GM21367 (cell line): ENCODE data around the gene POU2F2.

ENCODE experiments used
- ATAC-seq: cut with Tn5 transposase; IDR thresholded peaks from one replicate; pipeline ENCODE4 v1.9.1; 2021; ENCODE audit not compliant: unreplicated experiment

The POU2F2 gene

GRCh38 chr19:42126574-42126973 is 5.7 kb downstream of the POU2F2 start:
- ATAC-seq: no peak

DNA sequence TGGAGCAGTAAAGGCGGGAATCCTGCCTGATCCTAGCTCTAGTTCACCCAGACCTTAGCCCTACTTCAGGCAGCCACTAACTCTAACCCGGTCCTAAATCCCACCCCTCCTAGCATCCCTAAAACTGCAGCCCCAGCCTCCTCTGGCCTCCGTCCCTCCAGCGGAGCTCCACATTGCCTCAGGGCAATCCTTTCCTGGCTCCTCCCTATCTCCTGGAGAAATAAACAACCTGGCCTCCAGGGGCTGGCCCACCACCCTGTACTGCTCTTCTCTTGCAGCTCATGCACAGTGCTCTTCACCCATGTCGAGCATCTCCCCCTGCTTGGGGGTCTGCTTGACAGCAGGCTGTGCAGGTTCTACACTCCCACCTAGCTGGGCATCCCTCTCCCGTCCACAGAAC is 6.7 kb downstream of the POU2F2 start:
- no peak for ATAC-seq

DNA sequence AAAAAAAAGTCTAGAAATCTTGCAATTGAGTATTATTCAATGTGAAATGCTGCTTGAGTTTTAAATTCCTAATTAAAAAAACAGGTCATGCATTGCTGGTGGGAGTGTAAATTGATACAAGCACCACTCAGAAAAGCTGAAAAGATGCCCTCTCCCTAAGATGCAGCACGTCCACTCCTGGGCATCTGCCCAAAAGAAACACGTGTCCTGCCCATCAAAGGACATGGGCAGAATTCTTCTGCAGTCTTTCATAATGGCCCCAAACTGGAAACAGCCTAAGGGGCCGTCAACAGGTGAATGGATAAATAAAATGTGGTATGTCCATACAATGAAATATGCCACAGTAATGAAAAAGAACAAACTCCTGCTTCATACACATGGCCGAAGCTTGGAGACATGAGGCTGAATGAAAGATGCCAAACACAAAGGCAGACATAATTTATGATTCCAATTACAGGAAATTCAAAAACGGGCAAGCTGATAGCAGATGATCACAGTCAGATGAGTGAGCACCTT is 7.8 kb downstream of the POU2F2 start:
- no peak for ATAC-seq

GRCh38 chr19:42123765-42124164 is 8.5 kb downstream of the POU2F2 start:
- no peak for ATAC-seq

DNA sequence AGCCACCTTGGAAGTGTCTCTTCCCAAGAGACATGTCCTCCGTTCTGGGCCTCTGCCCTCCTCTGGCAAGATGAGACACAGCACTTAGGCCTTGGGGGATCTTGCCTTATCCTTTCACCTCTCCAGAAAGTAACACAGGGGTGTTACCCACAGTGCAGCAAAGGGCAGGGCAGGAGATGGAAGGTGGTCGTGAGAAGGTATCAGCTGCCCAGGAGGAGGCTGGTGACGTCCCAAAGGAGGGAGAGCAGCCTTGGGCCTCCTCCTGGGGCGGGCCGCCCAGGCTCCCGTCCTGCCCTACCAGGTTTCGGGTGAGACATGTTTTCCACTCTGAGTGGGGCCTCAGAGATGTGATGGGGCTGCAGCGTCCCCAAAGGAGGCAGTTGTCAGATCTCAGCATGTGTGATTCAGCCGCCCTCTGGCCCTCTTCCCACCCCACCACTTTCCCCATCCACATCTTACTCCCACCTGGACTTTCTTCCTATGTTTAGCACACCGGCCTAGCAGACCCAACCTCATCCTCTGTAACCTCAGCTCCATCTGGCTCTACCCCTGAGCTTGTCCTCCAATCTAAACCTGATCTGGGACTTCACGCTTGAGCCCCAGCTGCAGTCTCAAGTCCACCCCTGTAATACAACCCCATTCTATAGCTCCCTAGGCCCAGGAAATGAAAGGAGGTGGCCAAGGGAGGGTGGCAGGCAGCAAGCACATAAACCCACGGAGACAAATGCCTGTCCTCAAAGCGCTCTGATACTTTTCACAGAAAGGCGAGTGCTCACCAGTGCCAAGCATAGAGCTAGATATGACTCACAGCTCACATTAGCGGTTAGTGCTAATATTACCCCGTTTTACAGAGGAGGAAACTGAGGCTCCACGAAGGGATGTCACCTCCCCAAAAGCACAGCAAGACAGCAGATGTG is 9.3 kb downstream of the POU2F2 start:
- no peak for ATAC-seq

GRCh38 chr19:42121656-42122069 is 10.6 kb downstream of the POU2F2 start:
- ATAC-seq: no peak

- ATAC-seq: no peak
These were observed 11.1 kb downstream of the POU2F2 start for GRCh38 chr19:42121036-42121621.

DNA sequence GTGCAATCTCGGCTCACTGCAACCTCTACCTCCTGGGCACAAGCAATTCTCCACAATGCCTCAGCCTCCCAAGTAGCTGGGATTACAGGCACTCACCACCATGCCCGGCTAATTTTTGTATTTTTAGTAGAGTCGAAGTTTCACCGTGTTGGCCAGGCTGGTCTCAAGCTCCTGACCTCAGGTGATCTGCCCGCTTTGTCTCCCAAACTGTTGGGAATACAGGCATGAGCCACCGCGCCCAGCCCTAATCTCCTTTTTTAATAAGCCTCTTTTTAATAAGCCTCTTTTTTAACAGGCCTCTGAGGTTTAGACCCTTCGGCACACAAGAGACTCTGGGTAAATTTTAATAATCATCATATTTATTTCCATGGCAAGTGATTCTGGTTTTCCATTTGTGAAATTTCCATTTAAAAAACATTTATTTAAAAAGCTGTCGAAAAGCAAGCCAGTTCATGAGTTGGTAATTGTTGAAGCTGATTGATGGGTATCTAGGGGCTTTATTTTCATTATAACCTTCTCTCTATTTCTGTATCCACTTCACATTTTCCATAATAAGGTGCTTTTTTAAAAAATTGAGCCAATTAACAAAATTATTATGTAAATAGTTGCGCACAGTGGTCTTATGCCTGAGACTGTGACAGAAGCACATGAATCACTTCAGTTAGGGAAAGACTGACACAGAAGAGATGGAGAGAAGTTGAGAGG is 11.8 kb downstream of the POU2F2 start:
- ATAC-seq: no peak

GRCh38 chr19:42117076-42117475 is 15.2 kb downstream of the POU2F2 start:
- ATAC-seq: no peak

DNA sequence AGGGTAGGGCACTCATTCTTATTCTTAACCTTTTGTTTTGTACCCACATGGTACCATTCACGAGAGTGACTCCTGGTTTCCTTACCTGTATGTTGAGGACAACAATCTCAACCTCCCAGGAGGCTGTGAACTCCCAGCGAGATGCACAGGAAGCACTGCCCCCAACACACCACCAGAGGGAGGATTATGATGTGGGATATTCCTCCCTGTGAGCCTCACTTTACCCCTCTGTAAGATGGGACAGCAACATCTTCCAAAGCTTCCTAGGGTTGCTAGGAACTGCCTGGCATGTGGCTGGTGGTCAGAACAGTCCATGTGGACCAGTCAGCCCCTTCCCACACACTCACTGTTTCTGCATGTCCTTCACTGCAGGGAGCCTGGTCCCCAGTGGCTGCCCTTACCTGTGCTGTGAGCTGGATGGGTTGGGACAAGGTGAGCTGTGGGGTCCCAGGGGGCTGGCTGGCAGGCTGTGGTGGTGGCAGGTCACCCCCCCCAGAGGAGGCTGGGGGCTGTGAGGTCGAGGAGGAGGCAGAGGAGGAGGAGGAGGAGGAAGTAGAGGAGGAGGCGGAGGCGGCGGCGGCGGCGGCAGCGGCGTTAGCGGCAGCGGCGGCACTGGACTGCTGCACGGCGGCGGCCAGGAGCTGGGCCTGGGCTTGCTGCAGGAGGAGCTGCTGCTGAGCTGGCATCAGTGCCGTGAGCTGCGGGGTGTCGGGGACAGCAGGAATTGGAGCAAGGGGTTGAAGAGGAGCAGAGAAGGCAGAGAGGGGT is 15.8 kb downstream of the POU2F2 start:
- no peak for ATAC-seq

GRCh38 chr19:42115705-42116104 is 16.5 kb downstream of the POU2F2 start:
- no peak for ATAC-seq

DNA sequence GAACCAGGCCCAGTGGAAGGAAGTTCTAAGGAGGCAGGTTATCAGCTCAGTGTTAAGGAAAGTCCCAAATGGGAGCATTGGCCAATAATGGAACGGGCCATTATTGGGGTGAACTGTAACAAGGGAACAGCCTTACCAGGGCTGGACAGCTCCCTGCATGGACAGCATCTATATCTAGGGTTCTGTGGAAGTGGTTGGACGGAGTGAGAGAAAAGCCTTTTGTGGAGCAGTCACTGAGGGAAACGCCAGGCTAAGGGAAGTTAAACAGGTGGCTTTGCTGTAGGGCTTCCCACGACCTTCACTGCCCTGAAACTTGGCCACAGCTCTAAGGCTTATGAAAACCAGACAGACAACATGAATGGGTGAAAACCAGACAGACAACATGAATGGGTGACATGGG is 17.0 kb downstream of the POU2F2 start:
- no peak for ATAC-seq

DNA sequence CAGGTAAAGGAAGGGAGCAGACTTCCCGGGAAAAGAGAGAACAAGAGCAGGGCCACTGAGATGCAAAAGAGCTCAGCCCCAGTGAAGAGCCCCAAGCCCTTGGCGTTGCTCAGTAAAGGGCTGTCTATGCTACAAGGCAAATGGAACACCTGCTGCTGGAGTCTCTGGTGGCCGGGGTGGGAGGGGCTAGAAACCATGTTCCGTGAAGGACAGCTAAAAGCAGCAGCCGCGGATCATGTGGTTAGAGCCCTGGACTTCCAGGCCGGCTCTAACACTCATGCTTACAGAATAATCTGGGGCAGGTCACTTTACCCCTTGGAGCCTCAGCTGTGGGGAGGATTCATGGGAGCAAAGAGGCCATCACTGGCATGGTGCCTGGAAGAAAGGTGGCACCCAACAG is 17.8 kb downstream of the POU2F2 start:
- ATAC-seq: no peak

- ATAC-seq: no peak
These were observed 18.5 kb downstream of the POU2F2 start for GRCh38 chr19:42113641-42114348.

DNA sequence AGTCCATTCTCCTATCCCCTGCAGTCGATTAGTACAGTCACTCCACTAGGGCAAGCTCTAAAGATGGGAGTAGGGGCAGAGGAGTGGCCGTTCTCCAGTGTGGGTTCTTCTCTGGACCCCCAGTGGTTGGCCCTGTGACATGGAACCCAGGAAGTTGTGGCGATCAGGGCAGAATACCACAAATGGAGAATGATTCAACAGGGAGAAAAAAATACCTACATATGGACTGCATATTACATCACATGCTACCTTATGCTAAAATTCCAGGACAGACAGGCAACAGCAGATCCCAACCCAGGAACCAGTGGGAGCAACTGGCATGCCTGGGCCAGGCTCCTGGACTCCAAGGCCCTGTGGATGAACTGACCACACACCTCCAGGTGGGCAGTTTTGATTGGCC is 20.4 kb downstream of the POU2F2 start:
- ATAC-seq: no peak

GRCh38 chr19:42111384-42111783 is 20.9 kb downstream of the POU2F2 start:
- ATAC-seq: no peak

GRCh38 chr19:42110658-42111057 is 21.6 kb downstream of the POU2F2 start:
- ATAC-seq: no peak

- ATAC-seq: no peak
These were observed 22.4 kb downstream of the POU2F2 start for GRCh38 chr19:42109896-42110295.

- ATAC-seq: no peak
These were observed 23.5 kb downstream of the POU2F2 start for GRCh38 chr19:42108527-42109389.
